ENCODE data around the gene MMEL1. TPM values are rescaled to one million over a fixed set of nuclear protein-coding genes. Genes with fewer than 3 reads are reported as not detected.

MMEL1 gene
- total RNA-seq, 6 experiments from 2014 or later = 1.2 to 2.0 TPM; not detected in 4

- Histone ChIP-seq H3K4me3 (no peak overlapping the region), H3K4me1 (no peaks in the 10 kb centered on the region), H3K36me3 (no peaks in the 10 kb centered on the region), H3K9me3 (no peaks in the 10 kb centered on the region), H3K27me3 (no peaks in the 10 kb centered on the region), H3K27ac (no peak overlapping the region)
- DNase-seq = peak in 2 of 3 donors; percentile 43 to 44
- TF ChIP-seq CTCF (IDR thresholded peaks at IDR 0.05) (no peak), POLR2A (IDR thresholded peaks at IDR 0.05) (no peak)
- no peak for ATAC-seq
- intact Hi-C loops (cut with DNase I) = no loop called here
- WGBS (ENCODE audit: insufficient coverage, low coverage, low lambda C conversion rate, missing lambda C conversion rate) = 49% methylated on average over 3 of the region's 19 CpGs
Observed at GRCh38 chr1:2595261-2595811, 37.5 kb downstream of the MMEL1 start.

- ATAC-seq (no peak), DNase-seq (peak in 2 of 3 donors; percentile 44 to 46)
- no peak overlapping the region for H3K27ac ChIP-seq
- H3K4me1 ChIP-seq = no peaks in the 10 kb centered on the region
- no peak for TF ChIP-seq POLR2A (IDR thresholded peaks at IDR 0.05)
- H3K27me3 ChIP-seq = no peaks in the 10 kb centered on the region
- intact Hi-C loops (cut with DNase I) = no loop called here
- no peaks in the 10 kb centered on the region for H3K9me3 ChIP-seq
- no peaks in the 10 kb centered on the region for H3K36me3 ChIP-seq
- no peak overlapping the region for H3K4me3 ChIP-seq
- WGBS (ENCODE audit: insufficient coverage, low coverage, low lambda C conversion rate, missing lambda C conversion rate) = 46% methylated on average over 3 of the region's 17 CpGs
Observed at GRCh38 chr1:2594641-2595131, 38.1 kb downstream of the MMEL1 start.

GRCh38 chr1:2594001-2594640 lies 38.7 kb downstream of the MMEL1 start:
- 8% methylated on average over 5 of the region's 20 CpGs for WGBS (ENCODE audit: insufficient coverage, low coverage, low lambda C conversion rate, missing lambda C conversion rate)
- ATAC-seq = peak in 3 of 4 donors; percentile 30 to 44 (median 36)
- Histone ChIP-seq H3K27ac (no peak overlapping the region), H3K27me3 (no peaks in the 10 kb centered on the region), H3K4me3 (no peak overlapping the region), H3K36me3 (no peaks in the 10 kb centered on the region), H3K9me3 (no peaks in the 10 kb centered on the region), H3K4me1 (no peaks in the 10 kb centered on the region)
- intact Hi-C loops (cut with DNase I) = no loop called here
- peak; percentile 60 to 65 (median 61) for DNase-seq
- TF ChIP-seq CTCF (IDR thresholded peaks at IDR 0.05) = no peak
- no peak for TF ChIP-seq POLR2A (IDR thresholded peaks at IDR 0.05)

- no peak for TF ChIP-seq CTCF (IDR thresholded peaks at IDR 0.05)
- no peak for TF ChIP-seq POLR2A (IDR thresholded peaks at IDR 0.05)
- DNase-seq (peak; percentile 16 to 48 (median 40)), ATAC-seq (no peak)
- Histone ChIP-seq H3K27me3 (no peaks in the 10 kb centered on the region), H3K4me3 (no peak overlapping the region), H3K27ac (no peak overlapping the region), H3K36me3 (no peaks in the 10 kb centered on the region), H3K9me3 (no peaks in the 10 kb centered on the region), H3K4me1 (no peaks in the 10 kb centered on the region)
- WGBS (ENCODE audit: insufficient coverage, low coverage, low lambda C conversion rate, missing lambda C conversion rate) = no CpG with 5 or more reads among the region's 26 CpGs
- intact Hi-C loops (cut with DNase I) = no loop called here
Observed at GRCh38 chr1:2593251-2593878, 39.5 kb downstream of the MMEL1 start.

- no peak for ATAC-seq
- no peaks in the 10 kb centered on the region for H3K27me3 ChIP-seq
- intact Hi-C loops (cut with DNase I) = no loop called here
- no peak overlapping the region for H3K27ac ChIP-seq
- H3K4me1 ChIP-seq = no peaks in the 10 kb centered on the region
- no peak for TF ChIP-seq CTCF (IDR thresholded peaks at IDR 0.05)
- H3K9me3 ChIP-seq = no peaks in the 10 kb centered on the region
- WGBS (ENCODE audit: insufficient coverage, low coverage, low lambda C conversion rate, missing lambda C conversion rate) = 41% methylated on average over 8 of the region's 15 CpGs
- H3K36me3 ChIP-seq = no peaks in the 10 kb centered on the region
- DNase-seq = peak in 2 of 3 donors; percentile 15 to 53
- H3K4me3 ChIP-seq = no peak overlapping the region
Observed at GRCh38 chr1:2592672-2593071, 40.1 kb downstream of the MMEL1 start.

Measured in right lobe of liver (tissue), 6 donors.